K562 (cell line): ENCODE data around the gene ECSCR. TPM values are rescaled to one million over a fixed set of nuclear protein-coding genes. Genes with fewer than 3 reads are reported as not detected.

Experiments
- ARNT ChIP-seq, 2 experiments: fragments of 450-650 bp; IDR thresholded peaks; 2 replicates each; pipeline ENCODE4 v1.6.1; 2016; ENCODE audit warnings: mild to moderate bottlenecking in 1 of 2
- ATF7 ChIP-seq: fragments of 450-650 bp; IDR thresholded peaks from 2 replicates; pipeline ENCODE4 v1.7.1; 2014; ENCODE audit warnings: mild to moderate bottlenecking, moderate library complexity
- CREM ChIP-seq: IDR thresholded peaks from 2 replicates; pipeline ENCODE4 v1.6.1; 2014; ENCODE audit warnings: antibody characterized with exemption, low read depth
- E2F8 ChIP-seq: fragments of 450-650 bp; IDR thresholded peaks from 2 replicates; pipeline ENCODE4 v1.7.1; 2018; ENCODE audit warnings: mild to moderate bottlenecking, low read depth; ENCODE audit not compliant: partially characterized antibody
- GTF2A2 ChIP-seq: IDR thresholded peaks from 2 replicates; pipeline ENCODE4 v1.6.1; 2016; ENCODE audit warnings: mild to moderate bottlenecking, missing genetic modification characterization, missing compliant biosample characterization
- HOXB6 ChIP-seq: fragments of 250-450 bp; sonication (Bioruptor Pico); IDR thresholded peaks from 2 replicates; pipeline ENCODE4 v1.5.1; 2022; ENCODE audit warnings: mild to moderate bottlenecking, borderline replicate concordance
- ID3 ChIP-seq, 2 experiments: fragments of 250-450 bp in 1 of 2; fragments of 450-650 bp in 1 of 2; sonication (Bioruptor Pico) in 1 of 2; IDR thresholded peaks; 2 replicates each; pipeline versions ENCODE4 v1.6.1 to v1.8.0; 2016 to 2021; ENCODE audit warnings: mild to moderate bottlenecking in 2 of 2, moderate library complexity in 2 of 2, missing compliant biosample characterization in 1 of 2, missing genetic modification characterization in 1 of 2
- LARP7 ChIP-seq: fragments of 450-650 bp; IDR thresholded peaks from 2 replicates; pipeline ENCODE4 v1.6.1; 2016
- MIER1 ChIP-seq: fragments of 450-650 bp; IDR thresholded peaks from 2 replicates; pipeline ENCODE4 v1.6.1; 2016; ENCODE audit warnings: antibody characterized with exemption, mild to moderate bottlenecking, low read depth
- NR2C2 ChIP-seq, 2 experiments: fragments of 200-800 bp in 1 of 2; sonication (Bioruptor generic) in 1 of 2; sonication (generic) in 1 of 2; formaldehyde crosslinking in 1 of 2; IDR thresholded peaks; 2 replicates each; pipeline versions ENCODE4 v1.6.1 to v1.8.0; 2016 to 2022; ENCODE audit warnings: mild to moderate bottlenecking in 1 of 2, missing compliant biosample characterization in 1 of 2, missing genetic modification characterization in 1 of 2, missing genetic modification reagents in 1 of 2
- SRSF3 ChIP-seq: fragments of 200-400 bp; formaldehyde crosslinking; IDR thresholded peaks from 2 replicates; pipeline ENCODE4 v1.6.1; 2016; ENCODE audit warnings: mild to moderate bottlenecking, low read length, moderate library complexity; ENCODE audit not compliant: insufficient read depth
- ZMIZ1 ChIP-seq, 2 experiments: fragments of 150-350 bp in 1 of 2; IDR thresholded peaks; 2 replicates each; pipeline ENCODE4 v1.6.1; 2012 to 2016; ENCODE audit warnings: low read depth in 2 of 2, low read length in 2 of 2, mild to moderate bottlenecking in 1 of 2, moderate library complexity in 1 of 2
- ZNF274 ChIP-seq: IDR thresholded peaks from 2 replicates; pipeline ENCODE4 v1.6.1; 2011; ENCODE audit warnings: low read depth, mild to moderate bottlenecking, low read length, moderate library complexity, borderline replicate concordance
- polyA plus RNA-seq, 8 experiments: library from polyadenylated mRNA; depleted of rRNA in 4 of 8; stranded (reverse) in 5 of 8; unstranded in 3 of 8; fragments of >200 nt; fragmentation: Nextera tagmentation in 2 of 8; fragmentation: Illumina TruSeq in 1 of 8; extraction: Ambion mirVana in 2 of 8; extraction: Trizol in 1 of 8; gene quantifications; 2 replicates each; pipeline versions ENCODE4 v1.2.1 to v1.2.3, GENCODE V29; 2011 to 2014; ENCODE audit warnings: inconsistent platforms in 1 of 8, missing spikeins in 1 of 8
- total RNA-seq, 7 experiments: library from RNA; depleted of rRNA in 6 of 7; stranded (reverse); fragments of >200 nt in 6 of 7; fragmentation: Illumina TruSeq in 2 of 7; extraction: Trizol in 2 of 7; gene quantifications; 2 replicates each; pipeline versions ENCODE4 v1.2.1 to v1.2.3, GENCODE V29; 2011 to 2021; ENCODE audit warnings: low replicate concordance in 1 of 7
- TF ChIP-seq, protein P1 (sequence below): sonication (generic); formaldehyde crosslinking; IDR thresholded peaks from 2 replicates; pipeline ENCODE4 v1.8.1; 2023; ENCODE audit warnings: missing genetic modification reagents, mild to moderate bottlenecking, borderline replicate concordance

Gene ECSCR
- total and polyA plus RNA-seq, 9 of the 15 experiments (the other 6 are each of a cell fraction or from before 2014, with no cell fraction given), result 0.10 to 0.25 (median 0.13) TPM; not detected in 6

- TF ChIP-seq E2F8 (no peak), ID3 (CRISPR knock-in tag; IDR thresholded peaks at IDR 0.05) (no peak), ID3 (tag; IDR thresholded peaks at IDR 0.05) (no peak), SRSF3 (no peak), ATF7 (peak; percentile 36; the same call in 1 of the 2 replicates), ZMIZ1 (IDR thresholded peaks at IDR 0.05; ENCODE audit: low read depth in 2 of 2, low read length in 2 of 2) (no peak), MIER1 (no peak), ARNT (IDR thresholded peaks at IDR 0.05) (no peak), NR2C2 (CRISPR knock-in tag; IDR thresholded peaks at IDR 0.05) (no peak), NR2C2 (tag; IDR thresholded peaks at IDR 0.05) (peak; percentile 44; the same call in 1 of the 2 replicates), ZNF274 (no peak), GTF2A2 (tag) (no peak), CREM (0 out of 2 replicates have a peak, but pooled peaks have one; percentile 24), LARP7 (no peak), HOXB6 (no peak)
- TF ChIP-seq, protein P1, sequence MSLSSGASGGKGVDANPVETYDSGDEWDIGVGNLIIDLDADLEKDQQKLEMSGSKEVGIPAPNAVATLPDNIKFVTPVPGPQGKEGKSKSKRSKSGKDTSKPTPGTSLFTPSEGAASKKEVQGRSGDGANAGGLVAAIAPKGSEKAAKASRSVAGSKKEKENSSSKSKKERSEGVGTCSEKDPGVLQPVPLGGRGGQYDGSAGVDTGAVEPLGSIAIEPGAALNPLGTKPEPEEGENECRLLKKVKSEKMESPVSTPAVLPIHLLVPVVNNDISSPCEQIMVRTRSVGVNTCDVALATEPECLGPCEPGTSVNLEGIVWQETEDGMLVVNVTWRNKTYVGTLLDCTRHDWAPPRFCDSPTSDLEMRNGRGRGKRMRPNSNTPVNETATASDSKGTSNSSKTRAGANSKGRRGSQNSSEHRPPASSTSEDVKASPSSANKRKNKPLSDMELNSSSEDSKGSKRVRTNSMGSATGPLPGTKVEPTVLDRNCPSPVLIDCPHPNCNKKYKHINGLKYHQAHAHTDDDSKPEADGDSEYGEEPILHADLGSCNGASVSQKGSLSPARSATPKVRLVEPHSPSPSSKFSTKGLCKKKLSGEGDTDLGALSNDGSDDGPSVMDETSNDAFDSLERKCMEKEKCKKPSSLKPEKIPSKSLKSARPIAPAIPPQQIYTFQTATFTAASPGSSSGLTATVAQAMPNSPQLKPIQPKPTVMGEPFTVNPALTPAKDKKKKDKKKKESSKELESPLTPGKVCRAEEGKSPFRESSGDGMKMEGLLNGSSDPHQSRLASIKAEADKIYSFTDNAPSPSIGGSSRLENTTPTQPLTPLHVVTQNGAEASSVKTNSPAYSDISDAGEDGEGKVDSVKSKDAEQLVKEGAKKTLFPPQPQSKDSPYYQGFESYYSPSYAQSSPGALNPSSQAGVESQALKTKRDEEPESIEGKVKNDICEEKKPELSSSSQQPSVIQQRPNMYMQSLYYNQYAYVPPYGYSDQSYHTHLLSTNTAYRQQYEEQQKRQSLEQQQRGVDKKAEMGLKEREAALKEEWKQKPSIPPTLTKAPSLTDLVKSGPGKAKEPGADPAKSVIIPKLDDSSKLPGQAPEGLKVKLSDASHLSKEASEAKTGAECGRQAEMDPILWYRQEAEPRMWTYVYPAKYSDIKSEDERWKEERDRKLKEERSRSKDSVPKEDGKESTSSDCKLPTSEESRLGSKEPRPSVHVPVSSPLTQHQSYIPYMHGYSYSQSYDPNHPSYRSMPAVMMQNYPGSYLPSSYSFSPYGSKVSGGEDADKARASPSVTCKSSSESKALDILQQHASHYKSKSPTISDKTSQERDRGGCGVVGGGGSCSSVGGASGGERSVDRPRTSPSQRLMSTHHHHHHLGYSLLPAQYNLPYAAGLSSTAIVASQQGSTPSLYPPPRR, result no peak
Measured at GRCh38 chr5:139446956-139447779, 15.4 kb downstream of the ECSCR start (continued).
